GM12872 (cell line): ENCODE data around the gene RAB17.

Experiments used
- CTCF ChIP-seq: IDR thresholded peaks from 3 replicates; pipeline ENCODE4 v1.5.1; 2011; ENCODE audit warnings: low read depth, mild to moderate bottlenecking, low read length, moderate library complexity; ENCODE audit not compliant: insufficient read depth

RAB17 gene

GRCh38 chr2:237574894-237575868 lies 15.4 kb downstream of the RAB17 start:
- no peak for TF ChIP-seq CTCF

GRCh38 chr2:237574467-237574866 lies 16.1 kb downstream of the RAB17 start:
- TF ChIP-seq CTCF, result no peak

- no peak for TF ChIP-seq CTCF
Measured at GRCh38 chr2:237573721-237574415, 16.7 kb downstream of the RAB17 start.

GRCh38 chr2:237572742-237573101 lies 17.8 kb downstream of the RAB17 start:
- no peak for TF ChIP-seq CTCF

GRCh38 chr2:237572021-237572741 lies 18.4 kb downstream of the RAB17 start:
- TF ChIP-seq CTCF, result peak; percentile 89

- no peak for TF ChIP-seq CTCF
Measured at GRCh38 chr2:237571551-237571950, 19.0 kb downstream of the RAB17 start.

GRCh38 chr2:237570776-237571335 lies 19.7 kb downstream of the RAB17 start:
- no peak for TF ChIP-seq CTCF
